ENCODE measurements around the gene LPP.

LPP gene

DNA sequence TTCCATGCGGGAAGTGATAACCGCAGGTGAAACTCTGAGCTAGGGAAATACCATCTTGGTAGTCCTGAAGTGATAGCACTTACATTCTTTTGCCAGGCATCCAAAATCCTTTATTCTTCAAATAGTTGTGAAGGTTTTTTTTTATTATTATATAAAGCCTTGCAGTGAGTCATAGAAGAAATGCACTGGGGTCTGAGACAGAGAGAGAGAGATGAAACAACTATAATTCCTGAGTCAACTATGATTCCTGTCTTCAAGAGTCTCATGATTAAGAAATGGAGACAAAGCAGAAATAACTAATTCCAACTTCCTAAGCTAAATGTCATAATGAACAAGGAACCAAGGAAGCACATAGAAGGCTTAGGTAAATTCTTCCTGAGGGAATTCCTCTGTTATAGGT lies 495.6 kb downstream of the LPP start:
- no peak for DNase-seq
- Histone ChIP-seq H3K4me3 (ENCODE audit: low read depth, low read length) (no peak overlapping the region), H3K27ac (no peak overlapping the region), H3K36me3 (replicated peaks) (no peaks in the 10 kb centered on the region), H3K27me3 (replicated peaks) (no peaks in the 10 kb centered on the region)
- in situ Hi-C loops (cut with HindIII; ENCODE audit: low pct_ligation_motif_present, low sequenced_read_pairs) = no loop called here
- no peak for TF ChIP-seq CTCF (IDR thresholded peaks at IDR 0.05; ENCODE audit: low read depth, low read length, missing control alignments)

DNA sequence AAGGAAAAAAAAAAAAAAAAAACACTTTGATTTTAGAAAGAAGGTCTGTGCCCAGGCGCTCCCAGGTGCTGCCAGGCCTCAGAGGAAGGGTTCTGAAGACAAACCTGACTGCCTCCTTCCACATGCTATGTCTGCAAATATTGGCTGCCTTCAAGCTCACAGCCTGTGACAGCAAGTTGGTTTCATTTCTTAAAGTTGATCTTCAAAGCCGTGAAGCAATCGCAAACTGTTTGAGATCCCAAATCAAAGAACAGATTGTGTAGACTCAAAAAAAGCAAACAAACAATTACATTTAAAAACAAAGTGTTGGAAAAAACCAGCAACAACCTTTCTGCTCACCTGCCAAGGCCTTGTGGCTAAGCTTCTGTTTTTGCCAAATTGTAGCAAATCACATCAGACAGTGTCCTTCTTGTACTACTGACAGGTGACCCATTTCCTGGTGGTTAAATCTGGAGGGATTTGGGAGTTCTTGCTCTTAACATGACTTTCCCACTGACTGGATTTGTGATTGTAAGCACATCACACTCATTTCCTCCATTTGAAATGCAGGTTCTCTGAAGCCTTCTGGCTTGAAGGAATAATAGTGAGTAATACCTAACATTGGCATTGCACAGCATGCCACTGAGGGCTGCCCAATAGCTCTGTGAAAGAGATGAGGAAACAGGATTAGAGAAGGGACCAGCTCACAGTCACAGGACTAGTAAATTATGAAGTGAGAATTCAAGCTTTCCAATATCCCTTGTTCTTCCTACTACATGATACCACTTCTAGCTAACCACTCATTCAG lies 502.4 kb downstream of the LPP start:
- Histone ChIP-seq H3K36me3 (replicated peaks) (no peaks in the 10 kb centered on the region), H3K27ac (no peak overlapping the region), H3K27me3 (replicated peaks) (no peaks in the 10 kb centered on the region), H3K4me3 (ENCODE audit: low read depth, low read length) (no peak overlapping the region)
- no peak for TF ChIP-seq CTCF (IDR thresholded peaks at IDR 0.05; ENCODE audit: low read depth, low read length, missing control alignments)
- DNase-seq = peak; percentile 25
- in situ Hi-C loops (cut with HindIII; ENCODE audit: low pct_ligation_motif_present, low sequenced_read_pairs) = no loop called here

- no peak for DNase-seq
- Histone ChIP-seq H3K4me3 (ENCODE audit: low read depth, low read length) (no peak overlapping the region), H3K27me3 (replicated peaks) (no peaks in the 10 kb centered on the region), H3K36me3 (replicated peaks) (no peaks in the 10 kb centered on the region), H3K27ac (no peak overlapping the region)
- no peak for TF ChIP-seq CTCF (IDR thresholded peaks at IDR 0.05; ENCODE audit: low read depth, low read length, missing control alignments)
- in situ Hi-C loops (cut with HindIII; ENCODE audit: low pct_ligation_motif_present, low sequenced_read_pairs) = no loop called here
Observed at GRCh38 chr3:188658606-188659005, 504.6 kb downstream of the LPP start.

- no peaks in the 10 kb centered on the region for H3K27me3 ChIP-seq (replicated peaks)
- TF ChIP-seq CTCF (IDR thresholded peaks at IDR 0.05; ENCODE audit: low read depth, low read length, missing control alignments) = no peak
- H3K4me3 ChIP-seq (ENCODE audit: low read depth, low read length) = no peak overlapping the region
- H3K36me3 ChIP-seq (replicated peaks) = no peaks in the 10 kb centered on the region
- no peak for DNase-seq
- H3K27ac ChIP-seq = no peak overlapping the region
- in situ Hi-C loops (cut with HindIII; ENCODE audit: low pct_ligation_motif_present, low sequenced_read_pairs) = no loop called here
Observed at GRCh38 chr3:188659449-188660090, 505.6 kb downstream of the LPP start.

DNA sequence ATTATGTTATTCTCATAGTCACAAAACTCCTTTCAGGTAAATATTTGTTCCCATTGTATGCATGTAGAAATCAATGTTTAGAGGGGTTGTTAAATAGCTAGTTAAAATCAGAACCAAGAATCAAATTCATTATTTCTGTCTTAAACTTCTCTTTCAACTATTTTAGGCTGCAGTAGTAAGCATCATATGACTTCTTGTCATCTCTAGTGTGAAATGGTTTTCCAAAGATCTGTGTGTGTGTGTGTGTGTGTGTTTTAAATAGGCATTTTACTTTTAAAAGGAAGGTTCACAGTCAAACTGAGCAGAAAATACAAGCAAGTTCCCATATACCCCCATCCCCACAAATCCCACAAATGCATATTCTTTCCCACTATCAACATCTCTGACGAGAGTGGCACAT lies 506.5 kb downstream of the LPP start:
- TF ChIP-seq CTCF (IDR thresholded peaks at IDR 0.05; ENCODE audit: low read depth, low read length, missing control alignments) = no peak
- in situ Hi-C loops (cut with HindIII; ENCODE audit: low pct_ligation_motif_present, low sequenced_read_pairs) = no loop called here
- no peak overlapping the region for H3K4me3 ChIP-seq (ENCODE audit: low read depth, low read length)
- no peak overlapping the region for H3K27ac ChIP-seq
- no peak for DNase-seq
- H3K27me3 ChIP-seq (replicated peaks) = no peaks in the 10 kb centered on the region
- H3K36me3 ChIP-seq (replicated peaks) = no peaks in the 10 kb centered on the region
